Measurements from ENCODE around the gene PRKCD. TPM values are rescaled to one million over a fixed set of nuclear protein-coding genes. Genes with fewer than 3 reads are reported as not detected.

Gene PRKCD
- total and polyA plus RNA-seq, 2 experiments from 2014 or later, result 12.3 to 23.6 TPM

GRCh38 chr3:53164911-53165310, 3.9 kb downstream of the PRKCD start:
- peaks cover 72% of the 10 kb centered on the region for H3K79me2 ChIP-seq
- WGBS (ENCODE audit: low lambda C conversion rate, missing lambda C conversion rate), result 79% methylated on average over 9 of the region's 9 CpGs
- no peak overlapping the region for H3K4me3 ChIP-seq
- no peaks in the 10 kb centered on the region for H3K9me3 ChIP-seq (ENCODE audit: low read depth)
- TF ChIP-seq EZH2 (IDR thresholded peaks at IDR 0.05; ENCODE audit: borderline replicate concordance) (no peak), EZH2phosphoT487 (IDR thresholded peaks at IDR 0.05; ENCODE audit: low read depth, severe bottlenecking, unreplicated experiment) (no peak), CTCF (IDR thresholded peaks at IDR 0.05; ENCODE audit: poor library complexity) (no peak)
- H3K4me1 ChIP-seq (ENCODE audit: insufficient read depth), result peaks cover 30% of the 10 kb centered on the region
- no peak for DNase-seq (ENCODE audit: low spot score)
- H3K27ac ChIP-seq, result no peak overlapping the region
- H2AFZ ChIP-seq, result no peak overlapping the region
- no peaks in the 10 kb centered on the region for H3K36me3 ChIP-seq (replicated peaks; ENCODE audit: insufficient read depth, low read depth)
- no peak overlapping the region for H3K4me2 ChIP-seq
- peaks cover 10% of the 10 kb centered on the region for H4K20me1 ChIP-seq (ENCODE audit: insufficient read depth, poor library complexity, severe bottlenecking)
- no peaks in the 10 kb centered on the region for H3K27me3 ChIP-seq
- H3K9me2 ChIP-seq (replicated peaks; ENCODE audit: insufficient read depth), result no peaks in the 10 kb centered on the region

GRCh38 chr3:53166206-53166605, 5.2 kb downstream of the PRKCD start:
- no peak overlapping the region for H3K4me3 ChIP-seq
- H4K20me1 ChIP-seq (ENCODE audit: insufficient read depth, poor library complexity, severe bottlenecking), result peaks cover 10% of the 10 kb centered on the region
- no peaks in the 10 kb centered on the region for H3K27me3 ChIP-seq
- H3K9me2 ChIP-seq (replicated peaks; ENCODE audit: insufficient read depth), result no peaks in the 10 kb centered on the region
- TF ChIP-seq EZH2phosphoT487 (IDR thresholded peaks at IDR 0.05; ENCODE audit: low read depth, severe bottlenecking, unreplicated experiment) (no peak), EZH2 (IDR thresholded peaks at IDR 0.05; ENCODE audit: borderline replicate concordance) (no peak), CTCF (IDR thresholded peaks at IDR 0.05; ENCODE audit: poor library complexity) (no peak)
- H2AFZ ChIP-seq, result no peak overlapping the region
- no peak overlapping the region for H3K4me2 ChIP-seq
- H3K79me2 ChIP-seq, result peaks cover 71% of the 10 kb centered on the region
- DNase-seq (ENCODE audit: low spot score), result no peak
- H3K4me1 ChIP-seq (ENCODE audit: insufficient read depth), result peaks cover 36% of the 10 kb centered on the region
- no peaks in the 10 kb centered on the region for H3K36me3 ChIP-seq (replicated peaks; ENCODE audit: insufficient read depth, low read depth)
- 96% methylated on average over 4 of the region's 4 CpGs for WGBS (ENCODE audit: low lambda C conversion rate, missing lambda C conversion rate)
- no peak overlapping the region for H3K27ac ChIP-seq
- no peaks in the 10 kb centered on the region for H3K9me3 ChIP-seq (ENCODE audit: low read depth)

- peaks cover 71% of the 10 kb centered on the region for H3K79me2 ChIP-seq
- no peak overlapping the region for H3K4me3 ChIP-seq
- no peaks in the 10 kb centered on the region for H3K27me3 ChIP-seq
- no peaks in the 10 kb centered on the region for H3K36me3 ChIP-seq (replicated peaks; ENCODE audit: insufficient read depth, low read depth)
- H4K20me1 ChIP-seq (ENCODE audit: insufficient read depth, poor library complexity, severe bottlenecking), result peaks cover 10% of the 10 kb centered on the region
- no peak overlapping the region for H2AFZ ChIP-seq
- no peaks in the 10 kb centered on the region for H3K9me3 ChIP-seq (ENCODE audit: low read depth)
- H3K4me1 ChIP-seq (ENCODE audit: insufficient read depth), result peaks cover 36% of the 10 kb centered on the region
- H3K9me2 ChIP-seq (replicated peaks; ENCODE audit: insufficient read depth), result no peaks in the 10 kb centered on the region
- no peak for DNase-seq (ENCODE audit: low spot score)
- TF ChIP-seq EZH2 (IDR thresholded peaks at IDR 0.05; ENCODE audit: borderline replicate concordance), result no peak
- no peak for TF ChIP-seq CTCF (IDR thresholded peaks at IDR 0.05; ENCODE audit: poor library complexity)
- TF ChIP-seq EZH2phosphoT487 (IDR thresholded peaks at IDR 0.05; ENCODE audit: low read depth, severe bottlenecking, unreplicated experiment), result no peak
- H3K27ac ChIP-seq, result no peak overlapping the region
- 66% methylated on average over 9 of the region's 9 CpGs for WGBS (ENCODE audit: low lambda C conversion rate, missing lambda C conversion rate)
- H3K4me2 ChIP-seq, result no peak overlapping the region
Observed at GRCh38 chr3:53166781-53167291, 5.8 kb downstream of the PRKCD start.
